Activated CD8-positive, alpha-beta T cell treated with anti-CD3 and anti-CD28 coated beads for 36 hours (primary cell): ENCODE measurements around the gene PAX3. TPM values are rescaled to one million over a fixed set of nuclear protein-coding genes. Genes with fewer than 3 reads are reported as not detected.

ENCODE experiments used
- ATAC-seq: fragments of 200-7000 bp; cut with Tn5 transposase; one replicate; pipeline ENCODE4 v1.10.0; 2021; ENCODE audit warnings: mild to moderate bottlenecking, moderate library complexity
- CTCF ChIA-PET: fragments of 350-600 bp; sonication (Branson Sonifier 250); formaldehyde crosslinking; loops from one replicate; lab custom pipeline; 2021; ENCODE audit warnings: antibody characterized with exemption; lab: Charles Lee
- POLR2A ChIA-PET: fragments of 350-600 bp; sonication (Branson Sonifier 250); formaldehyde crosslinking; loops from one replicate; lab custom pipeline; 2021; ENCODE audit warnings: antibody characterized with exemption; lab: Charles Lee
- DNase-seq: peaks from one replicate; pipeline ENCODE4 v3.0.0-alpha.2; 2020
- H3K27ac Mint-ChIP-seq: one replicate; pipeline ENCODE4 v1.8.0; 2021; ENCODE audit warnings: mild to moderate bottlenecking, mixed read lengths
- H3K27me3 Mint-ChIP-seq: one replicate; pipeline ENCODE4 v1.8.0; 2021; ENCODE audit warnings: mixed read lengths
- H3K36me3 Mint-ChIP-seq: one replicate; pipeline ENCODE4 v1.8.0; 2021; ENCODE audit warnings: low read depth, mixed read lengths
- H3K4me1 Mint-ChIP-seq: one replicate; pipeline ENCODE4 v1.8.0; 2021; ENCODE audit warnings: low read depth, mixed read lengths
- H3K4me3 Mint-ChIP-seq: one replicate; pipeline ENCODE4 v1.8.0; 2021; ENCODE audit warnings: mild to moderate bottlenecking, moderate library complexity, mixed read lengths
- H3K9me3 Mint-ChIP-seq: one replicate; pipeline ENCODE4 v1.8.0; 2021; ENCODE audit warnings: mixed read lengths
- intact Hi-C: fragments of 100-400 bp; cut with micrococcal nuclease; formaldehyde crosslinking; loops from one replicate; pipeline ENCODE4 v1.10.0; 2022
- total RNA-seq, 2 experiments: library from RNA; stranded (reverse); gene quantifications; one replicate each; pipeline ENCODE4 v1.2.3, GENCODE V29; 2021
- TF ChIP-seq, protein P1 (sequence below): fragments of 200-600 bp; IDR thresholded peaks from one replicate; pipeline ENCODE4 v1.8.0; 2022; ENCODE audit warnings: antibody characterized with exemption, mild to moderate bottlenecking

Gene PAX3
- total RNA-seq, 2 experiments from 2014 or later = not detected

DNA sequence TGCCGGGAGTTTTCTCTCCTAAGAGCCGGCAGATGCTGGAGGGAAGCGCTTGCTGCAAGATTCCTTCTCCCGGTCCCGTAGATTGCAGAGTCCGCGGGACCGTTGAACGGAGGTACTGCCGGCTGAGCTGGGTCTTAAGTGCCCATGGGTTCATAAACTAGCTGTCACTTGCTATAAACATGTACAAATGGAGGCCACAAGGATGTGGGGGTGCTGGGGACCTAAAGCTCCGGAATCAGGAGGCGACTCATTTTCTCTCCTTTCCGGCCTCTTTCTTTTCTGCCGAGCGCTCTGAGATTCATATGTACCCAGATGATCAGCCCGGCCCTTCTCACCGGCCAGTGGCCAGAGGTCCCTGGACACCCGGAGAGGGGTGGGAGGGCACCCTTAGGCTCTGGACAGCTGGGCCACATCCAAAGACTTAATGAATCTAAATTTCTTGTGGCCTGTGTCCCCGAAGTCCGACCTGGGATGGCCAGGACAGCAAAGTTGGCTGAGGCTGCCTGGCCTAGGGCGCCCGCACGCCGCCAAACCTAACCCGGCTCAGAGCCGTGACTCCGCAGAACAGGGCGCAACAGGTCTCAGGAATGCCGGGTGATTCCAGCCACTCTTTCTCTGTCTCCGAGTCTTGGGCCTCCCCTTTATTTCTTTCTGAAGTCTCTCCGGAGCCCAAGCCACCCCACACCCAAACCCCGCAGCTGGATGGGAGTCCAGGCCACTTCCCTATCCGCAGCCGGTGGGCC, 2.4 kb upstream of the PAX3 start:
- no peak for DNase-seq
- peaks cover 2% of the 10 kb centered on the region for H3K9me3 Mint-ChIP-seq
- no peak overlapping the region for H3K4me3 Mint-ChIP-seq
- TF ChIP-seq, protein P1, sequence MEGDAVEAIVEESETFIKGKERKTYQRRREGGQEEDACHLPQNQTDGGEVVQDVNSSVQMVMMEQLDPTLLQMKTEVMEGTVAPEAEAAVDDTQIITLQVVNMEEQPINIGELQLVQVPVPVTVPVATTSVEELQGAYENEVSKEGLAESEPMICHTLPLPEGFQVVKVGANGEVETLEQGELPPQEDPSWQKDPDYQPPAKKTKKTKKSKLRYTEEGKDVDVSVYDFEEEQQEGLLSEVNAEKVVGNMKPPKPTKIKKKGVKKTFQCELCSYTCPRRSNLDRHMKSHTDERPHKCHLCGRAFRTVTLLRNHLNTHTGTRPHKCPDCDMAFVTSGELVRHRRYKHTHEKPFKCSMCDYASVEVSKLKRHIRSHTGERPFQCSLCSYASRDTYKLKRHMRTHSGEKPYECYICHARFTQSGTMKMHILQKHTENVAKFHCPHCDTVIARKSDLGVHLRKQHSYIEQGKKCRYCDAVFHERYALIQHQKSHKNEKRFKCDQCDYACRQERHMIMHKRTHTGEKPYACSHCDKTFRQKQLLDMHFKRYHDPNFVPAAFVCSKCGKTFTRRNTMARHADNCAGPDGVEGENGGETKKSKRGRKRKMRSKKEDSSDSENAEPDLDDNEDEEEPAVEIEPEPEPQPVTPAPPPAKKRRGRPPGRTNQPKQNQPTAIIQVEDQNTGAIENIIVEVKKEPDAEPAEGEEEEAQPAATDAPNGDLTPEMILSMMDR = no peak
- CTCF ChIA-PET = interaction anchor here (0.6 to 1.0 kb wide), 2 partner anchors 17 to 271 kb away, joined by 3 read pairs; no protein-coding TSS in a partner anchor
- POLR2A ChIA-PET = no interaction called here
- H3K36me3 Mint-ChIP-seq = peaks cover 7% of the 10 kb centered on the region
- H3K27ac Mint-ChIP-seq = no peak overlapping the region
- intact Hi-C loops = loop anchor here (10.0 kb wide), 1 partner anchor 246 kb away; no protein-coding TSS in a partner anchor
- no peak for ATAC-seq
- peaks cover 26% of the 10 kb centered on the region for H3K4me1 Mint-ChIP-seq
- peaks cover 89% of the 10 kb centered on the region for H3K27me3 Mint-ChIP-seq

DNA sequence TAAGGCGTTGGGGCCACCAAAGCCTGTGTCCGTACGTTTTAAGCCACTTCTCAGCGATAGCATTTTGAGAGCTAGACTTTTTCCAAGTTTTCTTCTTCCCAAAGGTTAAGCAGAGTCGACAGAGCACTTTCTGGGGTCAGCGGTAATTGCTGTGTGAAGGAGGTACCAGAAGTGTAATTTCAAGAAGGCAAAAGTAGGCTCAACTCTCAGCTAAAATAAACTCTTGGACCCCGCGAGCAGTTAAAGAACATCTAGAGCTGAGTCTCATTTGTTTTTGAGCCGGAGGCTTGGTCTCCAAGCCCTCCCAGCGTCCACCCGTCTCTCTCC, 1.9 kb upstream of the PAX3 start:
- intact Hi-C loops = loop anchor here (10.0 kb wide), 1 partner anchor 246 kb away; no protein-coding TSS in a partner anchor
- H3K27ac Mint-ChIP-seq = no peak overlapping the region
- CTCF ChIA-PET = interaction anchor here (1.0 kb wide), 1 partner anchor 18 kb away, joined by 3 read pairs; no protein-coding TSS in a partner anchor
- H3K36me3 Mint-ChIP-seq = peaks cover 7% of the 10 kb centered on the region
- H3K4me3 Mint-ChIP-seq = no peak overlapping the region
- DNase-seq (no peak), ATAC-seq (no peak)
- POLR2A ChIA-PET = no interaction called here
- peaks cover 89% of the 10 kb centered on the region for H3K27me3 Mint-ChIP-seq
- H3K9me3 Mint-ChIP-seq = peaks cover 2% of the 10 kb centered on the region
- TF ChIP-seq, protein P1 = no peak
- peaks cover 24% of the 10 kb centered on the region for H3K4me1 Mint-ChIP-seq

DNA sequence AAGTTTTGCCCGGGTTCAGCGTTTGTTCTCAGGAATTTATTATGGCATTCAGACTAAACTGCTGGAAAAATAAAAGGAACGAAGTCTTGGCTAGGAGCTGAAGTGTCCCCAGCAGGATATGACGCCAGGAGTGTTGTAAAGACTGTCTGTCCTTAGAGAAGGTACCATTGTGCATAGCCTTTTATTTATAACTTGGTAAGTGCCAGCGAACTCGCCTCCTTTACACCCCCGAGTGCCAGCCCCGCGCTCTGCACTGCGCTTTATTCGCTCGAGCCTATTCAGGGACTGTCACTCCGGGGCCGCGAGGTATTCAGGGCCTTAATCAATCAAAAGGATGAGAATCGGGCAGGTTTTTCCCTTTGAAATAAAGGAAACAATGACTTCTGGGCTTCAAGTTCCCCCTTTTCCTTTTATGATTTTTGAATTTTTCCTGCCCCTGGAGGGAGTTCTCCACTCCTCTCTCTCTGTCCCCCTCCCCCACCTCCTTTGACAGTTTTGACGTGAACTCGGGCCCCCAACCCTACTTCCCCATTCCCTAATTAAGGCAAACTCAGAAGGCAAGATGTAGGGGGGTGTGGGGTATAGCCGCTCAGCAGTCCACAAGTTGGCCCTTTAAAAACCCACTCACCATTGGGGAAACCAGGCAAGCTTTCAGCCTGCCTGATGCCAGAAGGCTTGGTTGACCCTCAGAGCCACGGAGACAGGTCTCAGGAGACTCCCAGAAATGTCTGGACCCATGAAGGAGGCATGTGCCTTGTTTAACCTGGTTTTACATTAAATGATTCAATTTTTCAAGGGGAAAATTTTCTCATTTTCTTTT, 1.3 kb upstream of the PAX3 start:
- Mint-ChIP-seq H3K4me3 (no peak overlapping the region), H3K9me3 (peaks cover 2% of the 10 kb centered on the region), H3K27me3 (peaks cover 88% of the 10 kb centered on the region), H3K4me1 (peaks cover 25% of the 10 kb centered on the region), H3K27ac (no peak overlapping the region), H3K36me3 (peaks cover 7% of the 10 kb centered on the region)
- DNase-seq (no peak), ATAC-seq (no peak)
- ChIA-PET POLR2A (no interaction called here), CTCF (interaction anchor here (1.0 kb wide), 1 partner anchor 18 kb away, joined by 3 read pairs; no protein-coding TSS in a partner anchor)
- TF ChIP-seq, protein P1 = no peak
- intact Hi-C loops = loop anchor here (10.0 kb wide), 1 partner anchor 245 kb away; no protein-coding TSS in a partner anchor

DNA sequence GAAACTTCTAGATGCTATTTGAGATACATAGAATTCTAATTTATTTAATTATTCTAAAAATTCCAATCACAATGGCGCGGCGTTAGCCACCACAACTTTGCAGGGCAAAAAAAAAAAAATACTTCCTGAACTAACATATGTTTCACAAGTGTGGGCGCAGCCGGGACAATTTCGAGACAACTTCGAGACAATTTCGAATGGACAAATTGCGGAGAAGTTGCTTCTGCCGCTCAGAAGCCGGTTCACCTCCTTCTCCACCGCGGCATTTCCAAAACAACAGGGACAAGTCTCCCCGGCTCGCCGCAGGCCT, 842 bp downstream of the PAX3 start:
- CTCF ChIA-PET = no interaction called here
- no peak overlapping the region for H3K27ac Mint-ChIP-seq

More for the DNA sequence above, 842 bp downstream of the PAX3 start:
- DNase-seq = no peak
- Mint-ChIP-seq H3K4me3 (no peak overlapping the region), H3K4me1 (peaks cover 22% of the 10 kb centered on the region), H3K27me3 (peaks cover 89% of the 10 kb centered on the region), H3K36me3 (peaks cover 7% of the 10 kb centered on the region), H3K9me3 (peaks cover 2% of the 10 kb centered on the region)
- TF ChIP-seq, protein P1 = no peak
- ATAC-seq = no peak
- POLR2A ChIA-PET = no interaction called here
- intact Hi-C loops = no loop called here
